HepG2 (cell line): ENCODE measurements around the gene TMEM218. TPM values are rescaled to one million over a fixed set of nuclear protein-coding genes. Genes with fewer than 3 reads are reported as not detected.

ENCODE experiments used
- ATAC-seq: fragments of 200-7000 bp; cut with Tn5 transposase; 3 replicates; pipeline ENCODE4 v1.9.1; 2020; ENCODE audit warnings: mild to moderate bottlenecking, moderate library complexity
- BruUV-seq: library from RNA; stranded (reverse); fragments of 400-500 nt; replicated peaks from 2 replicates; lab custom pipeline; 2021; lab: Mats Ljungman, UMichigan
- CTCF ChIA-PET: fragments of 300-600 bp; formaldehyde crosslinking; extraction: SDS; loops from one replicate; lab custom pipeline; 2021; ENCODE audit warnings: low total read pairs, inconsistent platforms, low intra/inter-chr PET ratio; lab: Yijun Ruan, JAX
- POLR2A ChIA-PET: fragments of 350-600 bp; sonication (Branson Sonifier 250); formaldehyde crosslinking; loops from one replicate; lab custom pipeline; 2020; ENCODE audit warnings: antibody characterized with exemption, inconsistent platforms; lab: Yijun Ruan, JAX
- DNase-seq: peaks from one replicate; pipeline ENCODE4 v3.0.0-alpha.2; 2015; ENCODE audit warnings: low spot score
- FAIRE-seq: peaks from 3 replicates; lab custom pipeline; 2011; peaks lifted over from hg19 to GRCh38; lab: Jason Lieb, UNC
- H2AFZ ChIP-seq: one replicate; pipeline ENCODE4 v1.6.1; 2011; ENCODE audit warnings: low read length, inconsistent platforms
- H3K27ac ChIP-seq: fragments of 300-600 bp; 3 replicates; pipeline ENCODE4 v1.8.0; 2011; ENCODE audit warnings: mixed run types, mild to moderate bottlenecking, mixed read lengths, low read length, inconsistent platforms; ENCODE audit not compliant: insufficient read depth; ENCODE audit errors: extremely low read length
- H3K27me3 ChIP-seq, 2 experiments: fragments of 200-600 bp in 1 of 2; 2 replicates in 1 of 2; 3 replicates in 1 of 2; pipeline versions ENCODE4 v1.6.0 to v1.8.0; 2011; ENCODE audit warnings: low read length in 2 of 2, mild to moderate bottlenecking in 2 of 2, moderate library complexity in 2 of 2, inconsistent platforms in 1 of 2; ENCODE audit not compliant: insufficient read depth in 2 of 2, control insufficient read depth in 1 of 2
- H3K36me3 ChIP-seq, 2 experiments: fragments of 200-600 bp in 1 of 2; replicated peaks in 1 of 2; 2 replicates in 1 of 2; 3 replicates in 1 of 2; pipeline versions ENCODE4 v1.5.1 to v1.8.0; 2011; ENCODE audit warnings: low read length in 2 of 2, inconsistent platforms in 1 of 2; ENCODE audit not compliant: insufficient read depth in 2 of 2, control insufficient read depth in 1 of 2
- H3K4me1 ChIP-seq: 2 replicates; pipeline ENCODE4 v1.5.1; 2012; ENCODE audit warnings: low read length, inconsistent platforms; ENCODE audit not compliant: insufficient read depth
- H3K4me2 ChIP-seq: 2 replicates; pipeline ENCODE4 v1.6.0; 2011; ENCODE audit warnings: low read depth, low read length, inconsistent platforms
- H3K4me3 ChIP-seq, 3 experiments: fragments of 200-600 bp in 1 of 3; sonication (generic), shearing (Covaris generic) in 1 of 3; replicated peaks in 1 of 3; 2 replicates each; pipeline ENCODE4 v1.5.1; 2011 to 2016; ENCODE audit warnings: low read length in 3 of 3, inconsistent platforms in 2 of 3, low read depth in 2 of 3, mild to moderate bottlenecking in 2 of 3, control low read depth in 1 of 3, mixed read lengths in 1 of 3; ENCODE audit not compliant: insufficient read depth in 1 of 3
- H3K79me2 ChIP-seq: one replicate; pipeline ENCODE4 v1.6.1; 2011; ENCODE audit warnings: low read length, inconsistent platforms; ENCODE audit not compliant: insufficient read depth
- H3K9ac ChIP-seq: 2 replicates; pipeline ENCODE4 v1.6.0; 2011; ENCODE audit warnings: mild to moderate bottlenecking, low read depth, low read length, inconsistent platforms; ENCODE audit not compliant: insufficient read depth
- H3K9me3 ChIP-seq: 2 replicates; pipeline ENCODE4 v1.5.1; 2012; ENCODE audit warnings: mild to moderate bottlenecking, low read length
- H4K20me1 ChIP-seq: 2 replicates; pipeline ENCODE4 v1.6.0; 2011; ENCODE audit warnings: inconsistent platforms, mild to moderate bottlenecking, low read length, moderate library complexity; ENCODE audit not compliant: insufficient read depth
- BCL6 ChIP-seq: IDR thresholded peaks from 2 replicates; pipeline ENCODE4 v1.6.1; 2016; ENCODE audit warnings: missing genetic modification reagents, missing compliant biosample characterization
- FLYWCH1 ChIP-seq: sonication (generic); formaldehyde crosslinking; IDR thresholded peaks from 2 replicates; pipeline ENCODE4 v1.8.1; 2023; ENCODE audit warnings: mild to moderate bottlenecking, missing genetic modification reagents
- IKZF4 ChIP-seq: sonication (generic); formaldehyde crosslinking; IDR thresholded peaks from 2 replicates; pipeline ENCODE4 v1.5.1; 2020; ENCODE audit warnings: borderline replicate concordance, mild to moderate bottlenecking, low read depth, missing genetic modification reagents; ENCODE audit errors: not compliant biosample characterization
- NCOA1 ChIP-seq: sonication (generic); formaldehyde crosslinking; IDR thresholded peaks from 2 replicates; pipeline ENCODE4 v1.9.0; 2021; ENCODE audit warnings: missing genetic modification reagents
- RAD21 ChIP-seq: fragments of 450-650 bp; formaldehyde crosslinking; IDR thresholded peaks from 2 replicates; pipeline ENCODE4 v1.5.0; 2020; ENCODE audit warnings: mild to moderate bottlenecking
- ZNF296 ChIP-seq: sonication (generic); formaldehyde crosslinking; conservative IDR thresholded peaks from 2 replicates; pipeline ENCODE4 v1.5.0; 2020; ENCODE audit warnings: mild to moderate bottlenecking, missing genetic modification reagents
- ZNF441 ChIP-seq: sonication (generic); formaldehyde crosslinking; IDR thresholded peaks from 2 replicates; pipeline ENCODE4 v1.7.0; 2021; ENCODE audit warnings: missing genetic modification reagents, borderline replicate concordance
- ZNF749 ChIP-seq: sonication (generic); formaldehyde crosslinking; IDR thresholded peaks from 2 replicates; pipeline ENCODE4 v1.8.0; 2022; ENCODE audit warnings: mild to moderate bottlenecking, missing genetic modification reagents, moderate library complexity, borderline replicate concordance
- in situ Hi-C: cut with HindIII; loops from 2 replicates; pipeline ENCODE4 v1.10.0; 2017; ENCODE audit warnings: low pct_unique_long_range_greater_than_20kb; ENCODE audit not compliant: extremely low pct_ligation_motif_present
- intact Hi-C: fragments of 100-400 bp; cut with micrococcal nuclease; formaldehyde crosslinking; loops from one replicate; pipeline ENCODE4 v1.10.0; 2022; ENCODE audit not compliant: unreplicated experiment
- polyA plus RNA-seq, 8 experiments: library from polyadenylated mRNA; depleted of rRNA in 3 of 8; stranded (reverse) in 7 of 8; unstranded in 1 of 8; fragments of >200 nt; fragmentation: Illumina TruSeq in 4 of 8; extraction: Trizol in 4 of 8; gene quantifications; 2 replicates each; pipeline versions ENCODE4 v1.2.1 to v1.2.3, GENCODE V29; 2011 to 2016; ENCODE audit warnings: low read depth in 4 of 8, missing spikeins in 1 of 8, mixed read lengths in 1 of 8; ENCODE audit not compliant: insufficient read depth in 1 of 8
- total RNA-seq, 5 experiments: library from RNA; depleted of rRNA; stranded (reverse); fragments of >200 nt; fragmentation: Illumina TruSeq; extraction: Trizol; gene quantifications; 2 replicates each; pipeline ENCODE4 v1.2.3, GENCODE V29; 2016; ENCODE audit warnings: low read depth in 1 of 5
- TF ChIP-seq, protein P1 (sequence below): sonication (generic); formaldehyde crosslinking; IDR thresholded peaks from 2 replicates; pipeline ENCODE4 v1.5.1; 2020; ENCODE audit warnings: mild to moderate bottlenecking, moderate library complexity, missing genetic modification reagents
- TF ChIP-seq, protein P2 (sequence below): sonication (generic); formaldehyde crosslinking; IDR thresholded peaks from 2 replicates; pipeline ENCODE4 v1.5.1; 2020; ENCODE audit warnings: mild to moderate bottlenecking, missing genetic modification reagents, borderline replicate concordance

TMEM218 gene
- total and polyA plus RNA-seq, 2 of the 13 experiments (the other 11 are each of a cell fraction or from before 2014, with no cell fraction given): 11.8 to 14.0 TPM

DNA sequence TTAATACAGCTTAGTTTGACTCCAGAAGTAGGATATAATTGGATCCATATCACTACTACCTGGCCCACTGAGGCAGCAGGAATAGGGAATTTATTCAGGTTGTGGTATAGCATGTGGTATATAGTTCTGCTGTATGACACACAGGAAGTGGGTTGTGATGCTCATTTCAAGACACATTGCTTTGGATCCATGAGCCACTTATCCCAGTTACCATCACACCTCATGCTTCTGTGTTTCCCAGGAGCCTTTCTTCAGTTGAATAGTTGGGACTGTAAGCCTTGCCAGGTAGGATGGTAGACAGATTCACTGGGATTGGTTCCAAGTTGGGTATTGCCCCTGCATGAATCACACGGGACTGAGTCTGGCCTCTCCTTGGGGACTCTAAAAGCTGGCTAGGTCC is 58.3 kb downstream of the TMEM218 start (continued):
- TF ChIP-seq, protein P1, sequence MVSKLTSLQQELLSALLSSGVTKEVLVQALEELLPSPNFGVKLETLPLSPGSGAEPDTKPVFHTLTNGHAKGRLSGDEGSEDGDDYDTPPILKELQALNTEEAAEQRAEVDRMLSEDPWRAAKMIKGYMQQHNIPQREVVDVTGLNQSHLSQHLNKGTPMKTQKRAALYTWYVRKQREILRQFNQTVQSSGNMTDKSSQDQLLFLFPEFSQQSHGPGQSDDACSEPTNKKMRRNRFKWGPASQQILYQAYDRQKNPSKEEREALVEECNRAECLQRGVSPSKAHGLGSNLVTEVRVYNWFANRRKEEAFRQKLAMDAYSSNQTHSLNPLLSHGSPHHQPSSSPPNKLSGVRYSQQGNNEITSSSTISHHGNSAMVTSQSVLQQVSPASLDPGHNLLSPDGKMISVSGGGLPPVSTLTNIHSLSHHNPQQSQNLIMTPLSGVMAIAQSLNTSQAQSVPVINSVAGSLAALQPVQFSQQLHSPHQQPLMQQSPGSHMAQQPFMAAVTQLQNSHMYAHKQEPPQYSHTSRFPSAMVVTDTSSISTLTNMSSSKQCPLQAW: no peak
- TF ChIP-seq NCOA1 (CRISPR knock-in tag) (no peak), ZNF296 (CRISPR knock-in tag) (no peak), ZNF749 (CRISPR knock-in tag) (no peak), FLYWCH1 (CRISPR knock-in tag) (no peak), ZNF441 (CRISPR knock-in tag) (no peak), RAD21 (no peak)
- TF ChIP-seq, protein P2, sequence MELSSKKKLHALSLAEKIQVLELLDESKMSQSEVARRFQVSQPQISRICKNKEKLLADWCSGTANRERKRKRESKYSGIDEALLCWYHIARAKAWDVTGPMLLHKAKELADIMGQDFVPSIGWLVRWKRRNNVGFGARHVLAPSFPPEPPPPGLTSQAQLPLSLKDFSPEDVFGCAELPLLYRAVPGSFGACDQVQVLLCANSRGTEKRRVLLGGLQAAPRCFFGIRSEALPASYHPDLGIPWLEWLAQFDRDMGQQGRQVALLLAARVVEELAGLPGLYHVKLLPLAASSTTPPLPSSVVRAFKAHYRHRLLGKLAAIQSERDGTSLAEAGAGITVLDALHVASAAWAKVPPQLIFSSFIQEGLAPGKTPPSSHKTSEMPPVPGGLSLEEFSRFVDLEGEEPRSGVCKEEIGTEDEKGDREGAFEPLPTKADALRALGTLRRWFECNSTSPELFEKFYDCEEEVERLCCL (CRISPR knock-in tag): no peak

DNA sequence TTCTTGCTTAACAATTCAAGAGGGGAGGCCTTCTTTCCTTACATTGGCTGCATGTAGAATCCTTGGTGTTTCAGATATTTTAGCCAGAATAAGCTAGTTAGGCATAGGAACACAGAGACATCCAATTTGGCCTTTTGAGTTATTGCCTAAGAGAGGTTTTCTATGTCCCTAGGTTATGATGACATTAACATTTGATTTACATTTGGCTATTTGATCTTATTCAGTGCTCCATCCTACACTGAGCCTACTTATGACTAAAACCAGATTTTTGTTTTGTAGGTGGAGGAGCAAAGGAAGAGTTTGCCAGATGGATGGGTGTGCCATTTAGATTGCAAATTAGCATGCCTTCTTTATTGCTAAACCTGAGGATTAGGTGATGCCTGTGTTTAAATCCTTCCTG is 59.4 kb downstream of the TMEM218 start:
- intact Hi-C loops: no loop called here
- ATAC-seq: no peak
- H3K9me3 ChIP-seq: no peaks in the 10 kb centered on the region
- TF ChIP-seq IKZF4 (CRISPR knock-in tag) (no peak), BCL6 (CRISPR knock-in tag) (no peak)
- TF ChIP-seq, all 625 proteins: peak for 0
- Histone ChIP-seq H3K4me2 (no peak overlapping the region), H3K27me3 (no peaks in the 10 kb centered on the region), H3K4me1 (peaks cover 5% of the 10 kb centered on the region), H3K79me2 (no peaks in the 10 kb centered on the region), H3K27ac (no peak overlapping the region), H3K4me3 (no peak overlapping the region), H3K9ac (no peak overlapping the region), H4K20me1 (no peaks in the 10 kb centered on the region), H2AFZ (no peak overlapping the region), H3K36me3 (no peaks in the 10 kb centered on the region)
- in situ Hi-C loops: no loop called here
- FAIRE-seq: no peak
- POLR2A ChIA-PET: no interaction called here
- no TSS peak for BruUV-seq
- CTCF ChIA-PET: no interaction called here
- no peak for DNase-seq
